NCI-H2196 treated with DMSO at 0.1 percent for 48 hours (cell line): ENCODE data around the gene GBGT1.

Experiments
- DNase-seq: peaks from one replicate; lab custom pipeline; 2025; ENCODE audit not compliant: unreplicated experiment; lab: John Stamatoyannopoulos, UW

GBGT1 gene

DNA sequence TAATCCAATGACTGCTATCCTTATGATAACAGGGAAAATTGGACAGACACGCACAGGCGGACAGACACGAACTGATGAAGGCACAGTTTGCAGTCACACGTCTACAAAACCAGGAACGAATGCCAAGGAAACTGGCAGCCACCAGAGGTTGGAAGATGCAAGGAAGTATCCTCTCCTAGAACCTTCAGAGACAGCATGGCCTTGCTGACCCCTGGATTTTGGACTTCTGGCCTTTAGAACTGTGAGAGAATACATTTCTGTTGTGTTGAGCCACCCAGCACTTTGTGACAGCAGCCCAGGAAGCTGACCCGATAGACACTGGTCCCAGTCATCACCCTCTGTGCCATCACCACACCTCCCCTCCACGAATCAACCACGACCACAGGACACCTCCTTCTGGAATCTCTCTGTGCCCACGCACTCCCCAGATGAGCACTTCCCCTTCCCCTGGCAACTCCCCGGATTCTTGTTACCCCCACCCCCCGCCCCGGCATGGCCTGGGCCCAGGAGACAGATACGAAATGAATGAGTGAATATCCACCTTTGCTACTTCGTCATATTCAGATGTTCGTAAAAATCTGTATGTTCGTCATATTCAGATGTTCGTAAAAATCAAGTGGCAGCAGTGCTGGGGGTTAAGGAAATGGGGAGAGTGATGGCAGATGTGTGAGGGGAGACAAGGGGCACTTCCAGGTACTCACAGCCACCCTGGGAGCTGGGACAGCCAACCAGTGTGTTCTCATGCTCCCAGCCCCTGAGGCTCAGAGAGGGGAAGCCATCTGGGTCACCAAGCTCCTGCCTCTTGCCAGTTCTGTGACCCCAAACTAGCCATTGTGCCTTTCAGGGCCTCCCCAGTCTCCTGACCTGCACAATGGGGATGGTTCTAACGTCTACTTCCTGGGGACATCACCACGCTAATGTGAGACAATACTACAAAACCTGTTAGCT, 18.5 kb downstream of the GBGT1 start:
- no peak for DNase-seq

DNA sequence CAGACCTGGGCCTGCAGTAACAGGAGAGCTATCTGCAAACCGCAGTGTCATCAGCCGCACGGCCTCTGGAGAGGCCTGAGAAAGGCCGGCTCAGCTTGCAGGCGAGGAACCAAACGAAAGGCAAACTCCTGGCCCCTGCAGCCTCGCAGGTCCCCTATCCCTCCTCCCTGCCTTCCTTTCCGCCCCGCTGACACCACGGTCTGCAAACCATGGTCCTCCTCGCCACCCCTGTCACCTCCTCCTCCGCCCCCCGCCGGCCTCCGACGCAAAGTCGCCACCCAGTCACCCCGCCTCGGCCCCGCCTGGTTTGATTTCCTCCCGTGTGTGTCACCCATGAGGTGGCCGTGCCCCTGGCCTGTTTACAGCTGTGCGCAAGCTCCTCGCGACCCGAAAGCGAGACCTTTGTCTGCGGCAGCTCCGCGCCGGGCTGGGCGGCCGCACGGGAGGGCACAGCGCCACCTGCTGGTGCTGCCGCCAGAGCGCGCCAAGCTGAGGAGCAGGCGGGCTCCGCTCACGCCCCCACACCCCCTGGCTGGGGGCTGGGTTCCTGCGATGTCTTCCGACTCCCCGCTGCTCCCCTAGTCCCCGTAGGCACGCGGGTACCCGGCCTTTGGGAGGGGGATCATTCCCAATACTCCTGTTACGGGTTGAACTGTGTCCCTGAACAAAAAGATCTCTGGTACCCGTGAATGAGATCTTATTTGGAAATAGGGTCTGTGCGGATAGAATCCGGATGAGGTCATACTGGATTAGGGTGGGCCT, 19.4 kb downstream of the GBGT1 start:
- DNase-seq: peak; percentile 46

DNA sequence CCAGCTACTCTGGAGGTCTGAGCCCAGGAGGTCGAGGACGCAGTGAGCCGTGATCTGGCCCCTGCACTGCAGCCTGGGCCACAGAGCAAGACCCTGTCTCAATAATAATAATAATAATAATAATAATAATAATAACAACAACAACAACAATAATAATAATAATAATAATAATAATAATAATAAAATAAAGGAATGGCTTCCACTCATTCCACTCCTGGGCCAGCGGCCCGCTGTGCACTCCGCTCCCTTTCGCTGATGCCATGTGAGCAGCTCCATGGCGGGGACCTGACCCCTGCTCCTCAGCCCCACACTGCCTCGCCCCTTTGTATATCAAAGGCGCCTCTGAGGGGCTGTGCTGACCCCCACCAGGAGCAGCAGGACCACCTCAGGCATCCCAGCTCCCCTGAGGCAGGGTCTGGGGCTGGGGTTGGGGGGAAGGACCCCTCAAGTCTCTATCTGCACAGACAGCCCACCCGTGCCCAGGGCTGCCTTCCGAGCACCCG, 20.0 kb downstream of the GBGT1 start:
- DNase-seq: no peak

DNA sequence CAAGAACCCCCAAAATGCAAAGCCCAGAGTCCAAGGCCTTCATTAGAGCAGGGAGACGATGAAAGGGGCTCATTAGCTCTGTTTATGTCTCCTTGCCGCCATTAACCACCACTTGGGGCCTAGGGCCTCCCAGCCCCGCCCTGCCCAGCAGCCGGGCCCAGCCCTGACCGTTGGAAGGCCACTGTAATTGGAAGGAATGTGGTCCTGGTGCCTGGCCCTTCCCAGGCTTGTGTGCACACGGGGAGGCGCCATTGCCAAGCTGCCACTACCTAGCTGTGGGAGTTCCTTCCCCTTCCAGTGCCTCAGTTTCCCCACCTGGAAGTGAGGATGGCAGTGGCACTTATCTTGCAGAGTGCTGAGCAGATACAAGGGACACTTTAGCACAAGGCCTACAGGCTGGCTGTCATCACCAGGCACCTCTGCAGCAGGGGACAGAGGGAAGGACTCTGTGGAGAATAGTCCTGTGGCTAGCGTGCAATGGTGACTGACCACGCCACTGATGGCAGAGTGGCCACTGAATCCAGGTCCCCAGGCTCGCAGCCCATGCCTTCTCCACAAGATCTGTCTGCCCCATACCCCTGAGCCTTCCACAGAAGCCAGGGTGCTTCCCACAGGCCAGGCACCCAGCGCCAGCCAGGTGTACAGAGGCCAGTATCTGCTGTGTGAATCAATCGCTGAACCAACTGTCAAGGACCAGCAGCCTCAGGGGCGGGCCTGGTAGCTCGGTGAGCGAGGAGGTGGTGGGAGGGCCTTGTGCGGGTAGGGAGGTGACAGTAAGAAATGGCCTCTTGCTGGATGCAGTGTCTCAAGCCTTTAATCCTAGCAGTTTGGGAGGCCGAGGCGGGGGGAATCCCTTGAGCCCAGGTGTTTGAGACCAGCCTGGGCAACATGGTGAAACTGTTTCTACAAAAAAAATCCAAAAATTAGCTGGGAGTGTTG, 20.8 kb downstream of the GBGT1 start:
- DNase-seq: no peak

DNA sequence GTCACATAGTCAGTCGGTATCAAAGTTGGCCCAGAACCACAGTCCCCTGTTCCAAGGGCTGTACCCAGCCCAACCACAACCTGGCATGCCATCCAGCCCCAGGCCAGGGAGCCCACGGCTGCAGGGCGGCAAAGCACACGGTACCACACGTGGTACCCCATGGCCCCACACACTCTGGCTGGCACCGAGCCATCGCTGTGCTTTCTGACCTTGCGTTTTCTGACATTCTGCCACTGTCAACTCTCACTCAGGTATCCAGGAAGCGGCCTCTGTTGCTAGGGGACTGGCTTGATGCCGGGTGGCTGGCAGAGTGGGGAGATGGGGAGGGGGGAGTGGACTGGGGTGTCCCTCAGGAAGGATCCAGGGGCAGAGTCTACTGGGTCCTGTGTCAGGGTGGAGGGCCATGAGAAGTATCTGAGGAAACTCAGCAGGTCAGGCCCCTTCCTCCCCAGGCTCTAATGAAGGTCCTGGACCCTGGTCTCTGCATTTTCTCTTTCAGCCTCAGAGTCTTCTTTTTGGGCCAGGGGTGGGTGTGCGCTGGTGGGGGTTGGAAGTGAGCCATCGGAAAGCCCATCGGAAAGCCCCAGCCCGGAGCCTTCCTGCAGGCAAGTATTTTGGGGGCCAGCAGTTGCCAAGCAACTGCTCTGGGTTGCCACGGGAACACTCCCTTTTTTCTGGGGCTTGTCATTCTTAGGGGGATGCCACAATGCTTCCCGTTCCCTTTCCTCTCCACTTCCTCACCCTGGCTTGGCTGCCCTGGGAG, 21.7 kb downstream of the GBGT1 start:
- no peak for DNase-seq

DNA sequence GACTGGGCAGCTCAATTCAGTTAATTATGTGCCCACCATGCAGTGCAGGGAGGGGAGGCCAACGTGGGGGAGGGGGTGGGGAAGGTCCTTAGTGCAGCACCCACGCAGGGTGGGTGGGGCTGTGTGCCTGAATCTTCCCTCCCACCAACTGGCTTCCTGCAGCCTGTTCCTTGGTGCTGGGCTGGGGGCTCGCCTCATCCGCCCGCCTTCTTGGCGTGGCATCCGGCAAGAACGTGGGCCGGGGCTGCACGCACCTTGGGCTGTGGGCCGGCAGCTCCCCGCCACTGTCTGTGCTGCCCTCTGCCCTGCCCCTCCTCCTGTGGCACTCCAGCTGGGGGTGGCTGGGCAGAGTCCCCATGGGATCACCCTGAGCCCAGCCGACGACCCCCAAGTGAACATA, 23.1 kb downstream of the GBGT1 start:
- DNase-seq: no peak

DNA sequence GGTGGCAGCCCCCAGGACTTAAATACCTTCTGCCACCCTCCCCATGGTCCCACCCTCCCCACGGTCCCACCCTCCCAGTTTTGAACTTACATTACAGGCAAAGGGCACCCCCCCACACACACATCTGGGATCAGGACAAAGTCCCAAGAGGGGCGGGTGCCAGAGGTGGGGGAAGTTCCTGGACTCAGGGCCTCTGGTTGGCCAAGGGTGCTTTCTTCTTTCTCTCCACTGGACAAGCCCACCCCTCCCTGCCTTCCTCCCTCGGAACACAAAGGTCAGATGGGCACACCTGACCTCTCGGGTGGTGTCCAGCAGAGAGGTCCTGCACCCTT, 23.6 kb downstream of the GBGT1 start:
- DNase-seq: no peak

DNA sequence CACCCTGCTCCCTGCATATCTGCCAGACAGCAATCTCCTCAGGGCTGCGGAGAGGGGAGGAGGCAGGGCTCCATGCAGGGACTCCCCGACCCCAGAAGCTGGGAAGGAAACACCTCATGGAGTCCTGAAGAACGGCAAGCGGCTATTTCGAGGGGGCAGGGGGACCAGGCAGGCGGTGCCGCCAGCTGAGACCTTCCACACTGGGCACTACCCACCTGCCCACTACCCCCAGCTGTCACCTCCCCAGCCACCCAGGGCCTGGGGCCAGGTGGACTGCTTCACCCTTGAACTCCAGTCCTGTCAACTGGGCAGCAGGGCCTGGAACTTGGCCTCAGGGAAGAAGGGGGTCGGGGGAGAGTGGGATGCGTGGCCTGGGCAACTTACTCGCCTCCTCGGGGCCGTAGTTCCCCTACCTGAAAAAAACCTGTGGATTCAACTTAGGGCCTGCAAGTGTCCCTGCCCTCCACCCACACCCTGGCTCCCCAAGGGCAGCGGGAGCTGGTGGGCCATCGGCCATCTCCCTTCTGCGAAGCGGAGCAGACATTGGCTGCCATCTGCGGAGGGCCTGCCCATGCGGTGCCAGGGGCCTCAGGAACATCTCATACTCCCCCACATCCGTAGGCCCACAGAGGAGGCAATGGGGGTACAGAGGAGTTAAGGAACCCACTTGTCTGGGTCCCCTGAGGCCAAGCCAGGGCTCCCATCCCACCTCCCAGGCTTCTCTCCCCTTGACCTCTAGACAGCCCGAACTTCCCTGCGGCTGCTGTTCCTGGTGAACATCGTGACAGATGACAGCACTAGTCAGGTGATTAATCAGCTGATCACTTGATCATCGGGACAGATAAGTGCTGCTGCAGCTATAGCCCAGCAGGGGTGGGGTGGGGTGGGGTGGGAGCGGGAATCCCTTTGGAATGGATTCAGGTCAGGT, 24.2 kb downstream of the GBGT1 start:
- DNase-seq: no peak

DNA sequence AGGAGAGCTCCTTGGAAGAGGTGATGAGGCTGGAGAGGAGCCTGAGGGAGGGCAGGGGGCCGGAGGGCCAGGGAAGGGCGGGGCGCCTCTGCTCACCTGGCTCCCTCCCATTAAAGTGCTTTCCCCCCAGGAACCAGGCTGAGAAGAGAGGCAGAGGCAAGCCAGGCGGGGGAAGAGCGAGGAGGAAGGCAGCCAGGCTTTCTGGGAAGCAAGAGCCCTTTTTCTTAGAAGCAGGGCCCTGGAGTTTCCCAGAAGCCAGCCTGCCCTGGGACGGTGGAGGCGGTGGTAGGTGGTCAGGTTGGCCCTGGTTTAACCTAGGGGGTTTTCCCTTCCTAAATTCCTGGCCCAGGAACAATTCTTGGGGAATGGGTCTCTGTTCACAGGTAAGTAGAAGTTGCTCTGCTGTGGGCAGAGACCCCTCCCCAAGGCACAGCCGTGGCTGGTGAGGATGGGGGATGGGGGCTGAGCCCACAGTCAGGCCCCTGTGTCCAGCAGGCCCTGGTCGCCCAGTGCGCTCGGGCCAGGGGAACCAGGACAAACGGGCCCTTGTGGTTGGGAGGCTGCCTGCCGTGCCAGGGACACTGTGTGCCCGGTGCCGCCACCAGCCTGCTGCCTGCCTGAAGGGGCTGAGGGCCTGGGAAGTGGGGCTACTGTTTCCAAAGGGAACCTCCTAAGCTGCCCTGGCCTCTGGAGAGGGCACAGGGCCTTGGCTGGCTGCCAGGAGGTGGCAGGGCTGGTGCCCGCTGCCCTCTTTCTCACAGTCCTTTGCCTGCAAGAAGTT, 26.1 kb downstream of the GBGT1 start:
- DNase-seq: no peak

DNA sequence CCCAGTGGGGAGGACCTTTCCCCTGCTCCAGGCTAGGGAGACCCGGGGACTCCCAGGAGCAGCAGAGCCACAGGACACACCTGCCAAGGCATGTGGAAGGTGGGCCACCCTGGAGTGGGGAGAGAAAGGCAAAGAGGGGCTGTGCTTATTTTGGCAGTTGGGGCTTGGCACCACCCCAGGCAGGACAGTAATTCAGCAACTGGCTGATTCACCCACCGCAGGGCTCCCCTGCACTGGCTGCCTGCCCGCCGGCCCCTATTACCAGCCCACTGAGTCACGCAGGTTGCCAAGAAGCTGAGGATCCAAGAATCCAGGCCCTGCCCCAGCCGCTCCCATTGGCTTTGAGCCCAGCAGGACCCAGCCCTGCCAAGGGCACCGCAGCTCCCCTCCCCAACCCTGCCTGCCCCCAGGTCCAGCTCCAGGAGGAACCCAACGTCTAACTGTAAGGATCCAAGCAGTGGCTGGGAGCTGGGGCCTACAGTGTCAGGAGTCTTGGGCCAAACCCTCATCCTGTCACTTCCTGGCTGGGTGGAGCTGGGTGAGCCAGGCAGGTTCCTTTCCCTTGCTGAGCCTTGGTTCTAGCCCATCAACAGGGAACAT, 28.5 kb downstream of the GBGT1 start:
- DNase-seq: peak; percentile 64

DNA sequence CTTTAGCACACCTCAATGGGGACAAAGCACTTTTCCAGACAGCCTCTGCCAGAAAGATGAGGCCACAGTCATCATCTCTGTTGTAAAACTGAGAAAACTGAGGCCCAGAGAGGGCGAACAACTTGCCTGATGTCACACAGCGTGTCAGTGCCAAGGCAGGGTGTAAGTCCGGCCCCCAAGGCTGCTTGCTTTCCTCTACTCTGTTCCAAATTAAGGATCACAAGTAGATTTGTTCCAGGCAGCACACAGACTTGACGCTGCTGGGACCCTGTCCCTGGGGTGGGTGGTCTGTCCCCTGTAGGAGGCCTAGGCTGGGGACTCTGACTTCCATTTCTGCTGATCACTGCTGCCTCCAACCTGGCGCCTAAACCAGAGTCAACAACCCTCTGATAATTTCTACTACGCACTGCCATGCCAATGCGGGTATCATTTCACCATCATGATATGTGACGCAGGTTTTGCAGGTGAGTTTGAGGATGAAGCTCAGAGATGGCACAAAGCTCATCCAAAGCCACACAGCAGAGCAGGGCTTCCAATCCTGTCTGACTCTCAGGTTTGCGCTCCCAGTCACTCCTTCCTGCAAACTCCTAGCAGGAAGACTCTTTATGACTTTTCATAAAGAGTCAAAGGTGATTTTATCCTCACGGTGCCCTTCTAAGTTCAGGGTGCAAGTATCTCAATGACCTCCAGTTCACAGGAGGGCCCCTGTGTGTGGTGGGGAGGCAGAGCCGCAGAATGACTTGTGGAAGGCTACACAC, 29.1 kb downstream of the GBGT1 start:
- no peak for DNase-seq

DNA sequence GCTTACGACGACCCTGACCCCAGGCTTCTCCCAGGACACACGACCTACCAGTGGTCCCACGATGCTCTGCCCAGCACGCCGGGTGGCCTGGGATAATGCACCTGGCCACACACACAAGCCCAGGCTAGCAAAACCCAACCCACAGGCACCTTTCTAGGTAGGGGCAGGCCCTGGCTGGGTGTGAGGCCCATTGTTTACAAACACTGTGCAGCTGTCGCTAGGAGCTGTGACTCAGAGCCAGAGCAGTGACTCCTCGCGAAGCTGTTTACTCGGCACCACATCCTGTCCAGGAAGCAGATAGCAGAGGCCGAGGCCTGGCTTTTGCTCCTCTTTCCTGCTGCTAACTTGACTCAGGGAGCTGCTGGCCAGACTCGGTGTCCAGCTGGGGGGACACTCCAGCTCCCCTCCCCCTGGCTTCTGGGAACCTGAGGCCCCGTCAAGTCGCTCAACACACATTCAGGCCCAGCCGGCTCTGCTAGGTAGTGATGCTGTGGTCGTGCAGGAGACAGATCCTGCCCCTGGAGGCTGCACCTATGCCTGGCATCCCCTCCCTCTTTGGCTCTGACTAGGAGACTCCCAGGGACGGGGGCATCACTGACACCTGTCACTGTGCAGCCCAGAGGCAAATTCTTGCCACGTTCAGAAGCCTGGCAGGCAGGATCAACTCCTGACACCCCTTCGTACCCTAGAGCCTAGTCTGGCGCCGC, 29.9 kb downstream of the GBGT1 start:
- DNase-seq: peak; percentile 97

DNA sequence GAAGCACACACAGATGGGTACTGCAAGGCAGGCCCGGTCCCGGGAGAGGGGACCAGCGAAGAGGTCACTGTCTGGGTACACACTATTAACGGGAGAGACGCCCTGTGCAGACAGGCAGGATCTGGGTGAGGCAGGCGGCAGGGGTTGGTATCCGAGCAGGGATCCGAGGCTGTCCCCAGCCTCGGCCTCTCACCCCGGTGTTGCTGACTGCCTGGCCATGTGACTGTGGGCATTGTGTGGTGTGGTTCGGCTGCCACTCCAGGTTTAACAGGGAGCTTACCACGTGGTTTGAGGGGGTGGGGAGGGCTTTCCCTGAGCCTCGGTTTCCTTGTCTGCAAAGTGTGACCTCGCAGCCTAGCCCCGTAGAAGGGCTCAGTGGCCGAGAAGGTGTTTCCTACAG, 31.5 kb downstream of the GBGT1 start:
- peak; percentile 17 for DNase-seq

DNA sequence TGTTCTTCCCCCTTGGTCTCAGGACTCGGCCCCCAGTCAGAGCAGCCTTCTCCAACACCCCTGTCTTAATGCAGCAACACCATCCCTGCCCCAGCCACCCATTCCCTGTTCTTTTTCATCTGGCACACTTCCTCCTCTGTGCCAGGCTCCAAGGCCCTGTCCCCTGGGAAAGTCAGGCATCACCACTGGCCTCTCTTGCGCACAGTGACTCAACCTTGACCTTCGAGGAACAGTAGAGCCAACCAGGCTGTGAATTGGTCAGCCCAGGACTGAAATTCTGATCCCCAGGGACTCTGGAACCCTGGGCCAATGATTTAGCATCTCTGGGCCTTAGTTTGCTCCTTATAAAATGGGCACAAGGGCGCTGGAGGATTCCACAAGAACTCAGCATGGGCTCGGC, 32.2 kb downstream of the GBGT1 start:
- DNase-seq: no peak

DNA sequence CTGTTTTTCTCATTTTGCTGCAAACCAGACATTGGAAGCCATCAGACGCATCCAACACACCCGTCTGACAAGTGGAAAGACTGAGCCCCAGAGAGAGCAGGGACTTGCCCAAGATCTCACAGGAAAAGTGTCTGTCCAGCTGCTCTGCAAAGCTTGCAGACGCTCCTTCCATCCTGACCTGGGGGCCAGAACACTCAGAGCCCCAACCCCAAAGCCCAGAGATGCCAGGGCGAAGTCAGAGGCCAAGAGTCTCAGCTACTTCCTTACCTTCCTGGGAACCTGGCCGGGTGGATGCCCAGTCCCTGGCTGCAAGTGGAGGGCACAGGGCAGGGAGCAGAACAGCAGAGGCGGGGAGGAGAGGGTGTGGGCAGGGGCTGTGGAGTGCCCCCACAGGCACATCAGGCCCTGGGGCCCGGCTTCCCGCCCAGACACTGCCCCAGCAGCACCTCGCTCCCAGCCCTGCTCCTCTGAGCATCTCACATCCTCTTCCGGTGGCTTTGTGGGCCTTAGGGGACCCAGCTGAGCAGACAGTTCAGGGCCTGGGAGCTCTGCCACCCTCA, 32.9 kb downstream of the GBGT1 start:
- no peak for DNase-seq

DNA sequence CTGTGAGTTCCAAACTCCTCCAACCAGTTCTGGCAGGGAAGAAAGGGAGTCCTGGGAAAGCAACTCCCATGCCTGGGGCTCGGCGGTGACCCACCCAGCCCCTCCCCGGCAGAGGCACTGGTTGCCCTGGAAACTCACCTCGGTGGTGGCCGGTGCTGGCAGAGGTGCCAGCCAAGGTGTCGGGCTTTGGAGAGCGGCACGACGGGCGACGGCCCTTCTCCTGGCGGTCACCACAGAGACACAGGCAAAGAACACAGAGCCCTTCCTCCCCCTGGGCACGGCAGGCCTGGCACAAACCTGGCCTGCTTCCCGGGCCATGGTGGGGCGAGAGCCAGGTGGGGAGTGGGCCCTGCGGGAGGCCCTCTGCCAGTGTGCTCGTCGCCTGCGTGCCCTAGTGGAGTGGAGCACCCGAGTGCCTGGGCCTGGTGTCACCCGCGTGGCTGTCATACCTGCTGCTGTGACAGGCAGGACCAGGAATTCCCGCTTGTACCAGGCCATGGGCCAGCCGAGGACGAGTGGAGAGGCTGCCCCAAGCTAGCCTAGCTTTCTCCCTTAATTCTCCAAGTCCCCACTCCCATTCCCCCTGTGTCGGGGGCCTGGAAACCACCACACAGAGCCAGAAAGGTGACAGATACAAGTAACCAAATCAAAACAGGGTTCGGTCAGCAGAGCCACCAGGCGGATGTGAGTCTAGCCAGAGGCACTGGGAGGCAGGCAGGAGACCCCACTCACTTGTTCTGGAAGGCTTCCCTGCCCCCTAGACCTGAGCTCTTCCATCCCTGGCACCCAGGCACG, 34.5 kb downstream of the GBGT1 start:
- DNase-seq: no peak
